ENCODE results near the gene FOXF1.

DNA sequence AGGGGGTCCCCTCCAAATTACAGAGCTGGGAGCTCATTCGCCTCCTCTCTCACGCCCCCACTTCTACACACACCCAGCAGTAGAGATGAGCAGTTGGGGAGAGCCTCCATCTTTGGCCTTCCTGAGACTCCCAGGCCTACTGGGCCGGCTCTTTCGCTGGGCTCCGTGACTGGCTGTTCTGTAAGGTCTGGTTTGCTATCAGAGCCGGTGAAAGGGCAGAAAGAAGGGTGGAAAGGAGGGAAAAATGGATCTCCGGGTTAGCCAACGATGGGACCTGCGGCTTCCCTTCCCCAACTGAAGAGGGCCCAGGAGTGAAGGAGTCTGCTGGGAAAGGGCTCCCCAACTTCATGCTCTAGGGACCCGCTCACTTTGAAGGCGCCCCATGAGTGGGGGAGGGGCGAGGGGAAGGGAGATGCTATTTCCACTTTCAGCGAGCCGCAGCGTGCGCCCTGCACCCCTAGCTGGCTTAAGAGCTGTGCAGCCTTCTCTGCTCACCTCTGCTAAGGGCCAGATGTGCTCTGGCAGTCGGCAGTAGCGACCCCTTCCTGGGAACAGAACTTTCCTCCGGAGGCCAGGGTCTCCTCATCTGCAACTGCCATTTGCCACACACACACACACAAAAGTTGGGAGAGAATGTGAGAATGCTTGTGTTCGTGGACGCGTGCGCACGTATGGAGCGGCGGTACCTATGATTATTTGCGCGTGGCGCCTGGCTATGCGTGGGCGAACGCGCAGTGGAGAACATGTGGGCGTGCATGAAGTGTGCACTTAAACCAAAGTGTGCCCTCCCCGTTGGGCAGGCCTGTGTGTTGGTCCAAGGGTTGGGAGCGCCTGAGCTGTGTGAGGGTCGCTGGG lies 2.9 kb upstream of the FOXF1 start:
- no peak for TF ChIP-seq POLR2A (IDR thresholded peaks at IDR 0.05)
- TF ChIP-seq, protein P1, sequence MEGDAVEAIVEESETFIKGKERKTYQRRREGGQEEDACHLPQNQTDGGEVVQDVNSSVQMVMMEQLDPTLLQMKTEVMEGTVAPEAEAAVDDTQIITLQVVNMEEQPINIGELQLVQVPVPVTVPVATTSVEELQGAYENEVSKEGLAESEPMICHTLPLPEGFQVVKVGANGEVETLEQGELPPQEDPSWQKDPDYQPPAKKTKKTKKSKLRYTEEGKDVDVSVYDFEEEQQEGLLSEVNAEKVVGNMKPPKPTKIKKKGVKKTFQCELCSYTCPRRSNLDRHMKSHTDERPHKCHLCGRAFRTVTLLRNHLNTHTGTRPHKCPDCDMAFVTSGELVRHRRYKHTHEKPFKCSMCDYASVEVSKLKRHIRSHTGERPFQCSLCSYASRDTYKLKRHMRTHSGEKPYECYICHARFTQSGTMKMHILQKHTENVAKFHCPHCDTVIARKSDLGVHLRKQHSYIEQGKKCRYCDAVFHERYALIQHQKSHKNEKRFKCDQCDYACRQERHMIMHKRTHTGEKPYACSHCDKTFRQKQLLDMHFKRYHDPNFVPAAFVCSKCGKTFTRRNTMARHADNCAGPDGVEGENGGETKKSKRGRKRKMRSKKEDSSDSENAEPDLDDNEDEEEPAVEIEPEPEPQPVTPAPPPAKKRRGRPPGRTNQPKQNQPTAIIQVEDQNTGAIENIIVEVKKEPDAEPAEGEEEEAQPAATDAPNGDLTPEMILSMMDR (IDR thresholded peaks at IDR 0.05), result no peak

Data from uterus (tissue), 2 donors.